ENCODE data around the gene TEX13C. TPM values are rescaled to one million over a fixed set of nuclear protein-coding genes. Genes with fewer than 3 reads are reported as not detected.

The TEX13C gene
- total RNA-seq, 1 experiment from 2014 or later, result not detected

- TF ChIP-seq CTCF (IDR thresholded peaks at IDR 0.05 in 2 of 3, conservative IDR thresholded peaks at IDR 0.05 in 1 of 3; ENCODE audit: borderline replicate concordance in 1 of 3, insufficient read depth in 1 of 3, low read depth in 2 of 3, low read length in 2 of 3), result no peak
- TF ChIP-seq ZNF274 (IDR thresholded peaks at IDR 0.05; ENCODE audit: low read depth, low read length), result no peak
- no peak for TF ChIP-seq SIN3A (IDR thresholded peaks at IDR 0.05; ENCODE audit: low read depth)
- TF ChIP-seq POLR2A (IDR thresholded peaks at IDR 0.05; ENCODE audit: borderline replicate concordance, extremely low read depth, insufficient read depth, insufficient read length), result no peak
- no peak for TF ChIP-seq SP1 (IDR thresholded peaks at IDR 0.05; ENCODE audit: low read depth)
- TF ChIP-seq POLR2AphosphoS5 (IDR thresholded peaks at IDR 0.05; ENCODE audit: low read depth, low read length), result no peak
These were observed 6.9 kb downstream of the TEX13C start (continued) for GRCh38 chrX:125326599-125326998.

GRCh38 chrX:125327891-125328290, 8.2 kb downstream of the TEX13C start:
- RAD21 ChIA-PET (ENCODE audit: low non-redundant PET in 1 of 2, low total read pairs in 2 of 2, uncharacterized antibody in 2 of 2, unreplicated experiment in 2 of 2), result no interaction called here
- Histone ChIP-seq H3K36me3 (ENCODE audit: control insufficient read depth in 1 of 2, insufficient read depth in 2 of 2, low read length in 2 of 2) (no peaks in the 10 kb centered on the region), H3K79me2 (ENCODE audit: insufficient read depth, low read length) (no peaks in the 10 kb centered on the region), H3K27me3 (ENCODE audit: insufficient read depth, low read length) (no peaks in the 10 kb centered on the region), H3K27ac (ENCODE audit: low read depth, low read length) (no peak overlapping the region), H3K9ac (ENCODE audit: low read length) (no peak overlapping the region), H3K4me3 (replicated peaks in 1 of 2; ENCODE audit: low read depth in 1 of 2, low read length in 2 of 2) (no peak overlapping the region), H2AFZ (ENCODE audit: low read depth, low read length, poor library complexity, severe bottlenecking) (no peak overlapping the region), H4K20me1 (ENCODE audit: insufficient read depth) (no peaks in the 10 kb centered on the region), H3K9me3 (ENCODE audit: control insufficient read depth in 1 of 2, insufficient read depth in 1 of 2, low read depth in 1 of 2, low read length in 2 of 2) (no peaks in the 10 kb centered on the region), H3K4me2 (ENCODE audit: low read length) (no peak overlapping the region), H3K4me1 (ENCODE audit: control insufficient read depth in 1 of 2, insufficient read depth in 2 of 2, low read length in 2 of 2) (no peaks in the 10 kb centered on the region), H3K9me2 (ENCODE audit: insufficient read depth) (no peaks in the 10 kb centered on the region)
- ATAC-seq, result no peak
- no peak for DNase-seq (ENCODE audit: low read depth, low spot score)
- no TSS peak for BruUV-seq (replicated peaks)
- intact Hi-C loops (cut with micrococcal nuclease), result no loop called here
- POLR2A ChIA-PET, result no interaction called here
- CTCF ChIA-PET, result no interaction called here
- TF ChIP-seq ZFX (IDR thresholded peaks at IDR 0.05) (no peak), ZNF274 (IDR thresholded peaks at IDR 0.05; ENCODE audit: low read depth, low read length) (no peak), ATF3 (IDR thresholded peaks at IDR 0.05) (no peak), MAX (IDR thresholded peaks at IDR 0.05) (no peak), REST (IDR thresholded peaks at IDR 0.05; ENCODE audit: low read depth) (no peak), EZH2phosphoT487 (IDR thresholded peaks at IDR 0.05; ENCODE audit: borderline replicate concordance) (no peak), CEBPB (IDR thresholded peaks at IDR 0.05; ENCODE audit: low read depth) (no peak), ELF1 (IDR thresholded peaks at IDR 0.05; ENCODE audit: borderline replicate concordance, low read depth) (no peak), TCF7L2 (IDR thresholded peaks at IDR 0.05; ENCODE audit: borderline replicate concordance, extremely low read depth, insufficient read depth, insufficient read length) (no peak), JUND (IDR thresholded peaks at IDR 0.05) (no peak), CBX3 (IDR thresholded peaks at IDR 0.05; ENCODE audit: low read depth) (no peak), RAD21 (IDR thresholded peaks at IDR 0.05; ENCODE audit: low read depth) (no peak), FOSL1 (IDR thresholded peaks at IDR 0.05; ENCODE audit: low read depth) (no peak), POLR2A (IDR thresholded peaks at IDR 0.05; ENCODE audit: borderline replicate concordance, extremely low read depth, insufficient read depth, insufficient read length) (no peak), CTCF (IDR thresholded peaks at IDR 0.05 in 2 of 3, conservative IDR thresholded peaks at IDR 0.05 in 1 of 3; ENCODE audit: borderline replicate concordance in 1 of 3, insufficient read depth in 1 of 3, low read depth in 2 of 3, low read length in 2 of 3) (no peak), SP1 (IDR thresholded peaks at IDR 0.05; ENCODE audit: low read depth) (no peak), EGR1 (IDR thresholded peaks at IDR 0.05; ENCODE audit: low read depth) (no peak), POLR2AphosphoS5 (IDR thresholded peaks at IDR 0.05; ENCODE audit: low read depth, low read length) (no peak)

All from HCT116 (cell line).